Activated CD4-positive, alpha-beta T cell treated with anti-CD3 and anti-CD28 coated beads, Interleukin-2, amount 10 ng/mL, durations not matched to agents 24 days and 14 days (primary cell): ENCODE data around the gene CELF5. TPM values are rescaled to one million over a fixed set of nuclear protein-coding genes. Genes with fewer than 3 reads are reported as not detected.

Experiments
- DNase-seq: peaks from one replicate; pipeline ENCODE4 v3.0.0; 2022
- H3K27ac Mint-ChIP-seq: one replicate; pipeline ENCODE4 v1.8.0; 2022; ENCODE audit warnings: mild to moderate bottlenecking, mixed read lengths
- H3K27me3 Mint-ChIP-seq: one replicate; pipeline ENCODE4 v1.8.0; 2022; ENCODE audit warnings: mixed read lengths
- H3K36me3 Mint-ChIP-seq: one replicate; pipeline ENCODE4 v1.8.0; 2022; ENCODE audit warnings: low read depth, mild to moderate bottlenecking, mixed read lengths
- H3K4me1 Mint-ChIP-seq: one replicate; pipeline ENCODE4 v1.8.0; 2021; ENCODE audit warnings: mixed read lengths
- H3K4me3 Mint-ChIP-seq: one replicate; pipeline ENCODE4 v1.8.0; 2022; ENCODE audit warnings: mild to moderate bottlenecking, moderate library complexity, mixed read lengths
- H3K9me3 Mint-ChIP-seq: one replicate; pipeline ENCODE4 v1.8.0; 2021; ENCODE audit warnings: mixed read lengths
- intact Hi-C: fragments of 100-400 bp; cut with micrococcal nuclease; formaldehyde crosslinking; loops from one replicate; pipeline ENCODE4 v1.15.1; 2023
- total RNA-seq: library from RNA; stranded (reverse); gene quantifications from 2 replicates; pipeline ENCODE4 v1.2.3, GENCODE V29; 2022

CELF5 gene
- total RNA-seq, 1 donor from 2014 or later = 0.19 TPM

- Mint-ChIP-seq H3K4me1 (peaks cover 10% of the 10 kb centered on the region), H3K4me3 (peak overlapping the region; percentile 87), H3K27ac (peak overlapping the region; percentile 84), H3K36me3 (no peaks in the 10 kb centered on the region), H3K27me3 (peaks cover 22% of the 10 kb centered on the region), H3K9me3 (peaks cover 3% of the 10 kb centered on the region)
- intact Hi-C loops = no loop called here
- DNase-seq = no peak
Measured at GRCh38 chr19:3274245-3274941, 49.9 kb downstream of the CELF5 start.

DNA sequence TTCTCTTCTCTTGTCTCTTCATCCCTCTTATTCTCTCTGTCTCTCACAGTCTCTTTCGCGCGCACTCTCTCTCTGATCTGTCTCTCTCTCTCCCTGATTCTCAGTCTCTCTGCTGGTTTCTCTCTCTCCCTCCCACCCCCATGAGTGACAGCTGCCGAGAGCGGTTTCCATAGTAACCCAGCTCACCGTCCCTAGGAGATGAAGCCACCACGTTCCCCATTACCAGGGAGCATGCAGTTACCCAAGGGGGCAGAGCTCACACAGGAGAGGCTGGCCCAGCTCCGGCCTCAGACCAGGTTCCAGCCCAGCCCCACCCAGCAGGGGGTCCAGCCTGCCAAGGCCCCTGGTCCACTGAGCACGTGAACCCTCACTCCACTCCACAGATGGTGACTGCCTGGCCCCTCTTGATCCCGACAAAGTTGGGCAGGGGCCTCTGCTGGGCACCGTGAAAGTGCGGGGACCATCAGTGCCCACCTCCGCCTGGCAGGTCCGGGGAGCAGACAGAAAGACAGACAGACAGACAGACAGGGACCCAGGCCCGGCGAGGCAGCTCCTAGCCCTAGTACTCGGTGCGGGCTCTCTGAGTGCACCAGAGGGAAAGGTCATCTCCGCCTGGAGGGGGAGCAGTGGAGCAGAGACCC, 50.6 kb downstream of the CELF5 start:
- H3K27ac Mint-ChIP-seq = peak overlapping the region; percentile 84
- peak overlapping the region; percentile 87 for H3K4me3 Mint-ChIP-seq
- DNase-seq = peak; percentile 74
- H3K4me1 Mint-ChIP-seq = peaks cover 10% of the 10 kb centered on the region
- intact Hi-C loops = no loop called here
- no peaks in the 10 kb centered on the region for H3K36me3 Mint-ChIP-seq
- peaks cover 3% of the 10 kb centered on the region for H3K9me3 Mint-ChIP-seq
- H3K27me3 Mint-ChIP-seq = peaks cover 16% of the 10 kb centered on the region

- peak overlapping the region; percentile 84 for H3K27ac Mint-ChIP-seq
- H3K4me3 Mint-ChIP-seq = peak overlapping the region; percentile 87
Measured at GRCh38 chr19:3275583-3276340, 51.3 kb downstream of the CELF5 start.

GRCh38 chr19:3276341-3276799, 51.9 kb downstream of the CELF5 start:
- Mint-ChIP-seq H3K27me3 (peaks cover 12% of the 10 kb centered on the region), H3K4me1 (peaks cover 10% of the 10 kb centered on the region), H3K9me3 (peaks cover 3% of the 10 kb centered on the region), H3K27ac (no peak overlapping the region), H3K4me3 (peak overlapping the region; percentile 68), H3K36me3 (no peaks in the 10 kb centered on the region)
- intact Hi-C loops = loop anchor here (1.0 kb wide), 1 partner anchor 9 kb away; no protein-coding TSS in a partner anchor
- peak; percentile 76 for DNase-seq

More at GRCh38 chr19:3275583-3276340, 51.3 kb downstream of the CELF5 start:
- Mint-ChIP-seq H3K4me1 (peaks cover 10% of the 10 kb centered on the region), H3K9me3 (peaks cover 3% of the 10 kb centered on the region), H3K27me3 (peaks cover 14% of the 10 kb centered on the region), H3K36me3 (no peaks in the 10 kb centered on the region)
- peak; percentile 94 for DNase-seq
- intact Hi-C loops = loop anchor here (1.0 kb wide), 1 partner anchor 10 kb away; no protein-coding TSS in a partner anchor

- intact Hi-C loops = no loop called here
- peaks cover 3% of the 10 kb centered on the region for H3K9me3 Mint-ChIP-seq
- no peaks in the 10 kb centered on the region for H3K36me3 Mint-ChIP-seq
- H3K27me3 Mint-ChIP-seq = peaks cover 5% of the 10 kb centered on the region
- DNase-seq = no peak
- peaks cover 10% of the 10 kb centered on the region for H3K4me1 Mint-ChIP-seq
- H3K27ac Mint-ChIP-seq = no peak overlapping the region
- no peak overlapping the region for H3K4me3 Mint-ChIP-seq
Measured at GRCh38 chr19:3277649-3278048, 53.2 kb downstream of the CELF5 start.

DNA sequence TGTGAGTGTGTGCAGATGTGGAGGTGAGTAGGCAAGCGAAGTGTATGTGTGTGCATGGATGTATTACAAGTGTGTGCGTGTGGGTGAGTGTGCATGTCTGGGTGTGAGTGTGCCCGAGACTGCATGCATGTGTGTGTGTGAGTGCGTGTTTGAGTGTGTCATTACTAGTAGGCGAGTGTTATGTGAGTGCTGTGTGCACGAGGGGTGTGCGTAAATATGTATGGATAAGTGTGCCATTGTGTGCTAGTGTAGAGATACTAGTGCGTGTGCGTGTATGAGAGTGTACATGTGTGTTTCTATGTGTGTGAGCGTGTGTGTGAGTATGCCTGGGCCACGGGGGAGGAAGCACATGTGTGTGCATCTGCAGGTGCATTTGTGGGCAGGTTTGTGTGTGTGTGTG, 53.8 kb downstream of the CELF5 start:
- Mint-ChIP-seq H3K4me1 (peaks cover 10% of the 10 kb centered on the region), H3K27me3 (peaks cover 5% of the 10 kb centered on the region), H3K4me3 (no peak overlapping the region), H3K36me3 (no peaks in the 10 kb centered on the region), H3K27ac (no peak overlapping the region), H3K9me3 (peaks cover 3% of the 10 kb centered on the region)
- DNase-seq = no peak
- intact Hi-C loops = no loop called here

- H3K36me3 Mint-ChIP-seq = no peaks in the 10 kb centered on the region
- no peak overlapping the region for H3K27ac Mint-ChIP-seq
- H3K9me3 Mint-ChIP-seq = peaks cover 3% of the 10 kb centered on the region
- H3K27me3 Mint-ChIP-seq = peaks cover 3% of the 10 kb centered on the region
- no peak overlapping the region for H3K4me3 Mint-ChIP-seq
- intact Hi-C loops = no loop called here
- DNase-seq = no peak
- H3K4me1 Mint-ChIP-seq = peaks cover 10% of the 10 kb centered on the region
Measured at GRCh38 chr19:3278749-3279148, 54.3 kb downstream of the CELF5 start.

GRCh38 chr19:3279306-3279705, 54.8 kb downstream of the CELF5 start:
- no peak for DNase-seq
- Mint-ChIP-seq H3K9me3 (peaks cover 3% of the 10 kb centered on the region), H3K4me3 (no peak overlapping the region), H3K36me3 (no peaks in the 10 kb centered on the region), H3K4me1 (peaks cover 12% of the 10 kb centered on the region), H3K27me3 (peaks cover 3% of the 10 kb centered on the region), H3K27ac (no peak overlapping the region)
- intact Hi-C loops = no loop called here

- intact Hi-C loops = no loop called here
- no peaks in the 10 kb centered on the region for H3K36me3 Mint-ChIP-seq
- DNase-seq = no peak
Measured at GRCh38 chr19:3281026-3281425, 56.6 kb downstream of the CELF5 start.

DNA sequence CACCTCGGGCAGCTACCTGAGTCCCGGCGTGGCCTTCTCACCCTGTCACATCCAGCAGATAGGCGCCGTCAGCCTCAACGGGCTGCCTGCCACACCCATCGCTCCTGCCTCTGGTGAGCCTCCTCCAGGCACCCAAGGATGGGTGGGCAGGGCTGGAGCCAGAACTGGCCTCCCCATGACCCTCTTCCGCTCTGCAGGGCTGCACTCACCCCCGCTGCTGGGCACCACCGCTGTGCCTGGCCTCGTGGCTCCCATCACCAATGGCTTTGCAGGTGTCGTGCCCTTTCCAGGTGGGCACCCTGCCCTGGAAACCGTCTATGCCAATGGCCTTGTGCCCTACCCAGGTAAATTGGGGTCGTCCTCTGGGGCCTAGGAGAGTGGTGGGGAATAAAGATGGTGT, 57.7 kb downstream of the CELF5 start:
- DNase-seq = no peak
- Mint-ChIP-seq H3K9me3 (peaks cover 5% of the 10 kb centered on the region), H3K4me3 (no peak overlapping the region), H3K36me3 (no peaks in the 10 kb centered on the region), H3K4me1 (peaks cover 5% of the 10 kb centered on the region), H3K27ac (no peak overlapping the region), H3K27me3 (peaks cover 4% of the 10 kb centered on the region)
- intact Hi-C loops = no loop called here

More at GRCh38 chr19:3281026-3281425, 56.6 kb downstream of the CELF5 start:
- Mint-ChIP-seq H3K27me3 (peaks cover 2% of the 10 kb centered on the region), H3K9me3 (peaks cover 3% of the 10 kb centered on the region), H3K27ac (no peak overlapping the region), H3K4me3 (no peak overlapping the region), H3K4me1 (peaks cover 7% of the 10 kb centered on the region)

GRCh38 chr19:3282564-3282963, 58.1 kb downstream of the CELF5 start:
- Mint-ChIP-seq H3K9me3 (peaks cover 5% of the 10 kb centered on the region), H3K4me1 (peaks cover 5% of the 10 kb centered on the region), H3K36me3 (no peaks in the 10 kb centered on the region), H3K4me3 (no peak overlapping the region), H3K27me3 (peaks cover 4% of the 10 kb centered on the region), H3K27ac (no peak overlapping the region)
- intact Hi-C loops = no loop called here
- DNase-seq = no peak

- Mint-ChIP-seq H3K27ac (no peak overlapping the region), H3K4me3 (no peak overlapping the region), H3K27me3 (peaks cover 4% of the 10 kb centered on the region), H3K36me3 (no peaks in the 10 kb centered on the region), H3K4me1 (peaks cover 5% of the 10 kb centered on the region), H3K9me3 (peaks cover 5% of the 10 kb centered on the region)
- no peak for DNase-seq
- intact Hi-C loops = no loop called here
Measured at GRCh38 chr19:3283246-3283751, 58.8 kb downstream of the CELF5 start.

DNA sequence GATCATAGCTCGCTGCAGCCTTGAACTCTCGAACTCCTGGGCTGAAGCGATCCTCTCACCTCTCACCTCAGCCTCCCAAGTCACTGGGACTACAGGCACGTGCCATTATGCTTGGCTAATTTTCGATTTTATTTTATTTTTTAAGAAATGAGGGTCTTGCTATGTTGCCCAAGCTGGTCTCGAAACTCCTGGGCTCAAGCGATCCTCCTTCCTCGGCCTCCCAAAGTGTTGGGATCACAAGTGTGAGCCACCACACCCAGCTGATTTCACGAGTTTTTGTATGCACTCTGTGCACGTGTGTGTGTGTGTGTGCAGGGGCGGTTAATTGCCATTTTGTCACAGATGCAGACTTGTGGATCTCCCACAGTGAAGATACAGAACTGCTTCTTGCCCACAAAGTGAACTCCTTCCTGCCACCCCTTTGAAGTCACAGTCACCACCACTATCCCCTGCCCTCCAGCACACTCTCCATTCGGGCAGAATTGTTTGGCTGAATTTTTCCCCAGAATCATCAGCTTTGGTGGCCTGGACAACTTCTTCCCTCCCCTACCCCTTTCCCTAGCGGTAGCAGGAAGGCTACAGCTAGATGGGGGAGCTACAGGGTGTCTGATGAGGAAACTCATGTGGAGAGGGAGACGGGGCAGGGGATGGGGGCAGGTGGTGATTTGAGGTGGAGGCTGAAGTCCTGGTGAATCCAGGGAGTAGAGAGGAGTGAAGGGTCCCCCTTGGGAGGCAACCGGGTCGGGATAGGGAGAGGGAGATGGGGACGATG, 59.6 kb downstream of the CELF5 start:
- H3K36me3 Mint-ChIP-seq = no peaks in the 10 kb centered on the region
- peaks cover 5% of the 10 kb centered on the region for H3K4me1 Mint-ChIP-seq
- H3K27me3 Mint-ChIP-seq = peaks cover 6% of the 10 kb centered on the region
- no peak for DNase-seq
- H3K4me3 Mint-ChIP-seq = no peak overlapping the region
- peaks cover 5% of the 10 kb centered on the region for H3K9me3 Mint-ChIP-seq
- intact Hi-C loops = no loop called here
- no peak overlapping the region for H3K27ac Mint-ChIP-seq
